Cardiac muscle cell (in vitro differentiated cells and primary cell): ENCODE measurements around the gene NIPAL3. TPM values are rescaled to one million over a fixed set of nuclear protein-coding genes. Genes with fewer than 3 reads are reported as not detected.
"Not testable (repeated sequence)": the region's sequence is repeated elsewhere in the genome, so short reads cannot be mapped to it uniquely, and the experiment has no call there.

ENCODE experiments used
- DNase-seq, 2 donors: peaks; one replicate each; pipeline versions ENCODE4 v3.0.0 to v3.0.0-alpha.2; 2010 to 2017; ENCODE audit warnings: low read depth in 1 of 2, low spot score in 1 of 2
- H3K27ac ChIP-seq: fragments of 200-600 bp; sonication (generic); 2 replicates; pipeline ENCODE4 v1.5.1; 2016
- H3K27me3 ChIP-seq: fragments of 200-600 bp; sonication (generic); 2 replicates; pipeline ENCODE4 v1.6.0; 2016; ENCODE audit warnings: control low read depth
- H3K36me3 ChIP-seq: fragments of 200-600 bp; sonication (generic); 2 replicates; pipeline ENCODE4 v1.5.1; 2016; ENCODE audit warnings: control low read depth
- H3K4me1 ChIP-seq: fragments of 200-600 bp; sonication (generic); 2 replicates; pipeline ENCODE4 v1.8.1; 2017; ENCODE audit warnings: low read depth, mild to moderate bottlenecking, mixed run types
- H3K4me3 ChIP-seq: fragments of 200-600 bp; sonication (generic); 2 replicates; pipeline ENCODE4 v1.5.1; 2016; ENCODE audit warnings: mild to moderate bottlenecking
- H3K9me3 ChIP-seq: fragments of 200-600 bp; sonication (generic); 2 replicates; pipeline ENCODE4 v1.5.1; 2017; ENCODE audit warnings: low read depth, mild to moderate bottlenecking, control low read depth
- polyA plus RNA-seq: library from polyadenylated mRNA; unstranded; fragments of >200 nt; fragmentation: Nextera tagmentation; extraction: Ambion mirVana; gene quantifications from 2 replicates; pipeline ENCODE4 v1.2.1, GENCODE V29; 2016
- total RNA-seq: library from RNA; depleted of rRNA; stranded (reverse); fragments of >200 nt; gene quantifications from 2 replicates; pipeline ENCODE4 v1.2.3, GENCODE V29; 2016
- TF ChIP-seq, protein P1 (sequence below): IDR thresholded peaks from 2 replicates; pipeline ENCODE4 v1.5.1; 2012; ENCODE audit warnings: low read depth, mild to moderate bottlenecking, low read length

Gene NIPAL3
- total and polyA plus RNA-seq, 2 experiments from 2014 or later = 19.0 to 32.2 TPM

DNA sequence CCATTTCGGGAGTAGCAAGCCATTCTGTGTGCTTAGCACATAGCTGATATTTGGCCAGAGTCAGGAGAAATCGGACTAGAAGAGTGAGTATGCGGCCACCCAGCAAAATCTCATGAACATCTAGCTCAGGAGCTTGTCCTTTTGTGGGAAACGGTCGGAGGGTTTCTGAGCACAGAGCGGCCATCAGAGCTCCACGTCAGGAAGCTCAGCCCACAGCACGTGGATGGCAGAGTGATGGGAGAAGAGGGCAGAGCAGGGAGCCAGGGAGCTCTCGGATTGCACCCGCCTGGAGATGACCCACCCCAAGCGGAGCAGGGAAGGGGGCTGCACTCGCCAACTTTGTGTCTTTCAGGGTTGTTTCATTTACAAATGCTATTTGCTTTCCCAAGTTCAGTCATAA, 100.9 kb downstream of the NIPAL3 start:
- no peaks in the 10 kb centered on the region for H3K9me3 ChIP-seq
- H3K27ac ChIP-seq = no peak overlapping the region
- DNase-seq = no peak
- H3K27me3 ChIP-seq = no peaks in the 10 kb centered on the region
- no peaks in the 10 kb centered on the region for H3K4me1 ChIP-seq
- H3K36me3 ChIP-seq = no peaks in the 10 kb centered on the region
- TF ChIP-seq, protein P1, sequence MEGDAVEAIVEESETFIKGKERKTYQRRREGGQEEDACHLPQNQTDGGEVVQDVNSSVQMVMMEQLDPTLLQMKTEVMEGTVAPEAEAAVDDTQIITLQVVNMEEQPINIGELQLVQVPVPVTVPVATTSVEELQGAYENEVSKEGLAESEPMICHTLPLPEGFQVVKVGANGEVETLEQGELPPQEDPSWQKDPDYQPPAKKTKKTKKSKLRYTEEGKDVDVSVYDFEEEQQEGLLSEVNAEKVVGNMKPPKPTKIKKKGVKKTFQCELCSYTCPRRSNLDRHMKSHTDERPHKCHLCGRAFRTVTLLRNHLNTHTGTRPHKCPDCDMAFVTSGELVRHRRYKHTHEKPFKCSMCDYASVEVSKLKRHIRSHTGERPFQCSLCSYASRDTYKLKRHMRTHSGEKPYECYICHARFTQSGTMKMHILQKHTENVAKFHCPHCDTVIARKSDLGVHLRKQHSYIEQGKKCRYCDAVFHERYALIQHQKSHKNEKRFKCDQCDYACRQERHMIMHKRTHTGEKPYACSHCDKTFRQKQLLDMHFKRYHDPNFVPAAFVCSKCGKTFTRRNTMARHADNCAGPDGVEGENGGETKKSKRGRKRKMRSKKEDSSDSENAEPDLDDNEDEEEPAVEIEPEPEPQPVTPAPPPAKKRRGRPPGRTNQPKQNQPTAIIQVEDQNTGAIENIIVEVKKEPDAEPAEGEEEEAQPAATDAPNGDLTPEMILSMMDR = no peak
- no peak overlapping the region for H3K4me3 ChIP-seq

DNA sequence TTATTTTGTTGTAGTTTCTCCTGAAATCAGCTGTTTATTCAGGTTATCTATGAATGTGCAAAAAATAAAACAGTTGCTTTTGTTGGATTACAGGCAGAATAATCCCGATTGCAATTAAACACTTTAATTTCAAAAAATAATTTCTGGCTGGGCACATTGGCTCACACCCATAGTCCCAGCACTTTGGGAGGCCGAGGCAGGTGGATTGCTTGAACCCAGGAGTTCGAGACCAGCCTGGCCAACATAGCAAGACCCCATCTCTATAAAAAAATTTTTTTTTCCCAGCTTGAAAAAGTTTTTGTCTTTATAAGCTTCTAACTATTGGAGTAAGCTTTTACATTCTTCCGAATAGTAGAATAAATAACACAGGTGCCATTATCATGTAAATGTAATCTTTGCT, 102.3 kb downstream of the NIPAL3 start:
- H3K27me3 ChIP-seq = no peaks in the 10 kb centered on the region
- no peak overlapping the region for H3K27ac ChIP-seq
- TF ChIP-seq, protein P1 = no peak
- H3K36me3 ChIP-seq = no peaks in the 10 kb centered on the region
- H3K4me1 ChIP-seq = no peaks in the 10 kb centered on the region
- no peak overlapping the region for H3K4me3 ChIP-seq
- no peak for DNase-seq
- no peaks in the 10 kb centered on the region for H3K9me3 ChIP-seq

DNA sequence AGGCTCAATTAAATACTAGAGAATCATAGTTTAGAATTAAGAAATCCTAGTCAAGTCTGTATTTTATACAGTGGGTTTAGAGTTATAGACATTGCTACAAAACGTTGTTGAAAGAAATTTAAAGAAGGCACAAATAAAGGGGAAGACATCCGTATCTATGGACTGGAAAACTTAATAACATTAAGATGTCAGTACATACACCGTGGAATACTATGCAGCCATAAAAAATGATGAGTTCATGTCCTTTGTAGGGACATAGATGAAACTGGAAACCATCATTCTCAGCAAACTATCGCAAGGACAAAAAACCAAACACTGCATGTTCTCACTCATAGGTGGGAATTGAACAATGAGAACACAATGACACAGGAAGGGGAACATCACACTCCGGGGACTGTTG, 104.7 kb downstream of the NIPAL3 start:
- not testable (repeated sequence) for DNase-seq, H3K4me1 ChIP-seq, H3K27ac ChIP-seq, H3K36me3 ChIP-seq, H3K27me3 ChIP-seq, H3K9me3 ChIP-seq, H3K4me3 ChIP-seq

Other genes starting within 250 kb of the NIPAL3 start
- 3.5 and 3.9 TPM in 2 replicates for gene IFNLR1, start 228.5 kb upstream of the NIPAL3 start, total RNA-seq
- 9.4 and 15.2 TPM in 2 replicates for gene IFNLR1, start 228.5 kb upstream of the NIPAL3 start, polyA plus RNA-seq
- 0.54 TPM in 1 of 2 replicates, not detected in the other for gene GRHL3, start 96.4 kb upstream of the NIPAL3 start, total RNA-seq
- gene GRHL3, start 96.4 kb upstream of the NIPAL3 start, polyA plus RNA-seq = not detected in 2 replicates
- 5.7 and 10.7 TPM in 2 replicates for gene STPG1, start 2.0 kb upstream of the NIPAL3 start, total RNA-seq
- 9.9 and 17.7 TPM in 2 replicates for gene STPG1, start 2.0 kb upstream of the NIPAL3 start, polyA plus RNA-seq
- gene RCAN3, start 87.0 kb downstream of the NIPAL3 start, total RNA-seq = 8.4 and 9.9 TPM in 2 replicates
- 6.4 and 7.3 TPM in 2 replicates for gene RCAN3, start 87.0 kb downstream of the NIPAL3 start, polyA plus RNA-seq
- 0.11 TPM in 1 of 2 replicates, not detected in the other for gene NCMAP, start 140.3 kb downstream of the NIPAL3 start, total RNA-seq
- not detected in 2 replicates for gene NCMAP, start 140.3 kb downstream of the NIPAL3 start, polyA plus RNA-seq
- 75.4 and 133 TPM in 2 replicates for gene SRRM1, start 227.5 kb downstream of the NIPAL3 start, total RNA-seq
- 139 and 217 TPM in 2 replicates for gene SRRM1, start 227.5 kb downstream of the NIPAL3 start, polyA plus RNA-seq